K562 (cell line): ENCODE measurements around the gene DNAH3. TPM values are rescaled to one million over a fixed set of nuclear protein-coding genes. Genes with fewer than 3 reads are reported as not detected.

Source experiments
- STAG1 ChIP-seq: sonication (generic); formaldehyde crosslinking; IDR thresholded peaks from 2 replicates; pipeline ENCODE4 v1.5.0; 2020; ENCODE audit warnings: missing genetic modification reagents, borderline replicate concordance
- STAT5B ChIP-seq: fragments of 250-450 bp; sonication (Bioruptor Pico); IDR thresholded peaks from 2 replicates; pipeline ENCODE4 v1.8.0; 2021; ENCODE audit warnings: mild to moderate bottlenecking, inconsistent platforms
- ZFP36 ChIP-seq: fragments of 150-350 bp; IDR thresholded peaks from 2 replicates; pipeline ENCODE4 v1.6.1; 2018; ENCODE audit warnings: low read length, low read depth; ENCODE audit not compliant: partially characterized antibody
- ZNF431 ChIP-seq: sonication (generic); formaldehyde crosslinking; IDR thresholded peaks from 2 replicates; pipeline ENCODE4 v1.8.0; 2022; ENCODE audit warnings: mild to moderate bottlenecking, missing genetic modification reagents
- polyA plus RNA-seq, 8 experiments: library from polyadenylated mRNA; depleted of rRNA in 4 of 8; stranded (reverse) in 5 of 8; unstranded in 3 of 8; fragments of >200 nt; fragmentation: Nextera tagmentation in 2 of 8; fragmentation: Illumina TruSeq in 1 of 8; extraction: Ambion mirVana in 2 of 8; extraction: Trizol in 1 of 8; gene quantifications; 2 replicates each; pipeline versions ENCODE4 v1.2.1 to v1.2.3, GENCODE V29; 2011 to 2014; ENCODE audit warnings: inconsistent platforms in 1 of 8, missing spikeins in 1 of 8
- total RNA-seq, 7 experiments: library from RNA; depleted of rRNA in 6 of 7; stranded (reverse); fragments of >200 nt in 6 of 7; fragmentation: Illumina TruSeq in 2 of 7; extraction: Trizol in 2 of 7; gene quantifications; 2 replicates each; pipeline versions ENCODE4 v1.2.1 to v1.2.3, GENCODE V29; 2011 to 2021; ENCODE audit warnings: low replicate concordance in 1 of 7
- TF ChIP-seq, protein P1 (sequence below), 3 experiments: IDR thresholded peaks in 2 of 3; conservative IDR thresholded peaks in 1 of 3; 2 replicates each; pipeline ENCODE4 v1.5.1; 2011 to 2012; ENCODE audit warnings: low read length in 3 of 3, mild to moderate bottlenecking in 3 of 3, control low read depth in 2 of 3, improper control_type of control experiment in 1 of 3, inconsistent platforms in 1 of 3, low read depth in 1 of 3, mixed read lengths in 1 of 3, moderate library complexity in 1 of 3; ENCODE audit not compliant: insufficient read depth in 2 of 3
- TF ChIP-seq, protein P2 (sequence below): IDR thresholded peaks from 2 replicates; pipeline ENCODE4 v1.6.1; 2011; ENCODE audit warnings: borderline replicate concordance, low read depth, mild to moderate bottlenecking, moderate library complexity, low read length; ENCODE audit not compliant: insufficient read depth, poor library complexity, severe bottlenecking

Gene DNAH3
- total and polyA plus RNA-seq, 9 of the 15 experiments (the other 6 are each of a cell fraction or from before 2014, with no cell fraction given) = 0.32 to 0.84 (median 0.44) TPM

DNA sequence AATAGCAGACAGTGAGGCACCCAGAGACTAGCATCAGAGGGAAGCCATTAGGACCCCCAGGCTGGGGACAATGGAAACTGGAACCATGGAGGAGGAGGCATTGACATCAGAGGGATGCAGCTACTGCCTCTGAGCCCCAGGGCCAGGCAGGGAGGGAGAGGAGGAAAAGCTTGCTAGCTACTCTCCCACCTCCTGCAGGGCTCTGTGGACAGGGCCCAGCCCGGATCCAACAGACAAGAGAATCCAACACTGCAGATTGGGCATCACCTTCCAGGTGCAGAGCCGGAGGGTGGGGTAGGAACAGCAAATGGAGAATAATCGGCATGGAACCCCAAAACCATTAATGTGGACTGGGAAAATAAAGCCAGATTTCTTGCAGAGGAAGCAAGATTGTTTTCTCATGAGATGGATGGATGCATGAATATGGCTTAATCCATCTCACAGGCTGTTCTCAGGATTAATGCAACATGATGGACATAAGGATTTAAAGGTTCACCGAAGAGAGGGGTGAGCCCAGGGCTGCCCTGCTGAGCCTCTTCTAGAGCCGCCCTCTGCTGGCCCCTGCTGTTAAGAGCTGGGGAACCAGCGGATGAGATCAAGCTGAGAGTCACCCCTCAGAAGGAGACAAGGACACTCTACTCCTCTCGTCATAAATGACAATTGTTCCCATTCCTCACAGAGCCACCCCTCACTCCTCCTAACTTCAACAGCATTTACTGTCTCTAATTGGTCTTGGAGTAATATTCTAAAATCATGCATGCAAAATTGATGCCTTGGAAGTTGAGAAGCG is 48.8 kb downstream of the DNAH3 start (continued):
- TF ChIP-seq, protein P1, sequence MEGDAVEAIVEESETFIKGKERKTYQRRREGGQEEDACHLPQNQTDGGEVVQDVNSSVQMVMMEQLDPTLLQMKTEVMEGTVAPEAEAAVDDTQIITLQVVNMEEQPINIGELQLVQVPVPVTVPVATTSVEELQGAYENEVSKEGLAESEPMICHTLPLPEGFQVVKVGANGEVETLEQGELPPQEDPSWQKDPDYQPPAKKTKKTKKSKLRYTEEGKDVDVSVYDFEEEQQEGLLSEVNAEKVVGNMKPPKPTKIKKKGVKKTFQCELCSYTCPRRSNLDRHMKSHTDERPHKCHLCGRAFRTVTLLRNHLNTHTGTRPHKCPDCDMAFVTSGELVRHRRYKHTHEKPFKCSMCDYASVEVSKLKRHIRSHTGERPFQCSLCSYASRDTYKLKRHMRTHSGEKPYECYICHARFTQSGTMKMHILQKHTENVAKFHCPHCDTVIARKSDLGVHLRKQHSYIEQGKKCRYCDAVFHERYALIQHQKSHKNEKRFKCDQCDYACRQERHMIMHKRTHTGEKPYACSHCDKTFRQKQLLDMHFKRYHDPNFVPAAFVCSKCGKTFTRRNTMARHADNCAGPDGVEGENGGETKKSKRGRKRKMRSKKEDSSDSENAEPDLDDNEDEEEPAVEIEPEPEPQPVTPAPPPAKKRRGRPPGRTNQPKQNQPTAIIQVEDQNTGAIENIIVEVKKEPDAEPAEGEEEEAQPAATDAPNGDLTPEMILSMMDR (IDR thresholded peaks at IDR 0.05 in 2 of 3, conservative IDR thresholded peaks at IDR 0.05 in 1 of 3; ENCODE audit: insufficient read depth in 2 of 3, low read depth in 1 of 3, low read length in 3 of 3) = peak; percentile 58 to 69 (median 65)
- no peak for TF ChIP-seq ZNF431 (CRISPR knock-in tag)
- TF ChIP-seq STAT5B (CRISPR knock-in tag) = no peak
- no peak for TF ChIP-seq ZFP36
- TF ChIP-seq, protein P2, sequence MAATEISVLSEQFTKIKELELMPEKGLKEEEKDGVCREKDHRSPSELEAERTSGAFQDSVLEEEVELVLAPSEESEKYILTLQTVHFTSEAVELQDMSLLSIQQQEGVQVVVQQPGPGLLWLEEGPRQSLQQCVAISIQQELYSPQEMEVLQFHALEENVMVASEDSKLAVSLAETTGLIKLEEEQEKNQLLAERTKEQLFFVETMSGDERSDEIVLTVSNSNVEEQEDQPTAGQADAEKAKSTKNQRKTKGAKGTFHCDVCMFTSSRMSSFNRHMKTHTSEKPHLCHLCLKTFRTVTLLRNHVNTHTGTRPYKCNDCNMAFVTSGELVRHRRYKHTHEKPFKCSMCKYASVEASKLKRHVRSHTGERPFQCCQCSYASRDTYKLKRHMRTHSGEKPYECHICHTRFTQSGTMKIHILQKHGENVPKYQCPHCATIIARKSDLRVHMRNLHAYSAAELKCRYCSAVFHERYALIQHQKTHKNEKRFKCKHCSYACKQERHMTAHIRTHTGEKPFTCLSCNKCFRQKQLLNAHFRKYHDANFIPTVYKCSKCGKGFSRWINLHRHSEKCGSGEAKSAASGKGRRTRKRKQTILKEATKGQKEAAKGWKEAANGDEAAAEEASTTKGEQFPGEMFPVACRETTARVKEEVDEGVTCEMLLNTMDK = peak; percentile 9
- peak; percentile 44; the same call in 1 of the 2 replicates for TF ChIP-seq STAG1 (CRISPR knock-in tag)
